ENCODE data around the gene LRP11. TPM values are rescaled to one million over a fixed set of nuclear protein-coding genes. Genes with fewer than 3 reads are reported as not detected.

Gene LRP11
- total and polyA plus RNA-seq, 10 of the 15 experiments (the other 5 are each of a cell fraction or from before 2014, with no cell fraction given) = under 0.01 to 0.23 (median 0.03) TPM; not detected in 6

DNA sequence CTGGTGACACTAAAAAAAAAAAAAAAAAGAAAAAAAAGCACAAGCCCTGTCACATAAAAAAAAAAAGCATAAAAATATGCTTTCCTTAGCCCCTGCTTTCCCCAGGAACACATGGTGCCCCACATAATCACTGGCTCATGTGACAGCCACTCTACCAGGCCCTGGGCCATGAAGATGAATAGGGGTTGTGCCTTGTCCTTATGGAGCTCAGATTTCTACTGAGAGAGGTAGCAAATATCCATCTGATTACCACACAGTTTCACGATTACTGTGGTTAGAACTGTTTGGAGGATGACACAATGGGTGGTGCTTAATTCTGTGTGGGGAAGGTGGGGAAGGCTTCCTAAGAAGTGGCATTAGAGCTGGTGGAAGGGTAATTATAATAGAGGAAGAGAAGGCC is 24.5 kb upstream of the LRP11 start (continued):
- TF ChIP-seq, protein P1, sequence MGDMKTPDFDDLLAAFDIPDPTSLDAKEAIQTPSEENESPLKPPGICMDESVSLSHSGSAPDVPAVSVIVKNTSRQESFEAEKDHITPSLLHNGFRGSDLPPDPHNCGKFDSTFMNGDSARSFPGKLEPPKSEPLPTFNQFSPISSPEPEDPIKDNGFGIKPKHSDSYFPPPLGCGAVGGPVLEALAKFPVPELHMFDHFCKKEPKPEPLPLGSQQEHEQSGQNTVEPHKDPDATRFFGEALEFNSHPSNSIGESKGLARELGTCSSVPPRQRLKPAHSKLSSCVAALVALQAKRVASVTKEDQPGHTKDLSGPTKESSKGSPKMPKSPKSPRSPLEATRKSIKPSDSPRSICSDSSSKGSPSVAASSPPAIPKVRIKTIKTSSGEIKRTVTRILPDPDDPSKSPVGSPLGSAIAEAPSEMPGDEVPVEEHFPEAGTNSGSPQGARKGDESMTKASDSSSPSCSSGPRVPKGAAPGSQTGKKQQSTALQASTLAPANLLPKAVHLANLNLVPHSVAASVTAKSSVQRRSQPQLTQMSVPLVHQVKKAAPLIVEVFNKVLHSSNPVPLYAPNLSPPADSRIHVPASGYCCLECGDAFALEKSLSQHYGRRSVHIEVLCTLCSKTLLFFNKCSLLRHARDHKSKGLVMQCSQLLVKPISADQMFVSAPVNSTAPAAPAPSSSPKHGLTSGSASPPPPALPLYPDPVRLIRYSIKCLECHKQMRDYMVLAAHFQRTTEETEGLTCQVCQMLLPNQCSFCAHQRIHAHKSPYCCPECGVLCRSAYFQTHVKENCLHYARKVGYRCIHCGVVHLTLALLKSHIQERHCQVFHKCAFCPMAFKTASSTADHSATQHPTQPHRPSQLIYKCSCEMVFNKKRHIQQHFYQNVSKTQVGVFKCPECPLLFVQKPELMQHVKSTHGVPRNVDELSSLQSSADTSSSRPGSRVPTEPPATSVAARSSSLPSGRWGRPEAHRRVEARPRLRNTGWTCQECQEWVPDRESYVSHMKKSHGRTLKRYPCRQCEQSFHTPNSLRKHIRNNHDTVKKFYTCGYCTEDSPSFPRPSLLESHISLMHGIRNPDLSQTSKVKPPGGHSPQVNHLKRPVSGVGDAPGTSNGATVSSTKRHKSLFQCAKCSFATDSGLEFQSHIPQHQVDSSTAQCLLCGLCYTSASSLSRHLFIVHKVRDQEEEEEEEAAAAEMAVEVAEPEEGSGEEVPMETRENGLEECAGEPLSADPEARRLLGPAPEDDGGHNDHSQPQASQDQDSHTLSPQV (IDR thresholded peaks at IDR 0.05) = no peak
- no peak for TF ChIP-seq ZNF24 (IDR thresholded peaks at IDR 0.05)

DNA sequence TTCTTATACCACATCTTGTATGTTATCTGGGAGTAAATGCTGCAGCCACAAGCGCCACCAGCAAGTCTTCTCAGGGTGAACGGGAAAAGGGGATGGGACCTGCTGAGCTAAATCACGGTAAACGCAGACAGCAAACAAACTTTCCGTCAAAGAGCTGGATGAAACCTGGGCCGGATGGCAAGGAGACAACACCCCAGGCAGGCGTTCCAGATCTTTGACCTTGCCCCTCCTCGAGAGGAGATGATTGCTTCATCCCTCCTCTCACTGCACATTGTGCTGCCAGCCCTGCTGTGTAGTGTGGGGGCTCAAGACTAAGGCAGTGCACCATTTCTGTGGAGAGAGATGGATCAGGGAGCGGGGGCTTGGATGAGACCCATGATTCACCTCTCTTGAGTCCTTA is 23.9 kb upstream of the LRP11 start:
- Histone ChIP-seq H3K4me1 (ENCODE audit: control insufficient read depth, insufficient read depth, low read length) (no peaks in the 10 kb centered on the region), H3K27me3 (replicated peaks in 1 of 2; ENCODE audit: control insufficient read depth in 2 of 2, insufficient read depth in 2 of 2, low read length in 1 of 2) (no peaks in the 10 kb centered on the region; a peak in 2 of 4 replicates), H3K27ac (ENCODE audit: control insufficient read depth, insufficient read depth) (no peak overlapping the region), H3K4me3 (no peak overlapping the region), H3K9me3 (replicated peaks; ENCODE audit: control insufficient read depth, insufficient read depth, low read length) (no peaks in the 10 kb centered on the region), H3K36me3 (ENCODE audit: control insufficient read depth in 2 of 2, insufficient read depth in 2 of 2, low read length in 1 of 2) (no peaks in the 10 kb centered on the region), H3K4me2 (ENCODE audit: control insufficient read depth, insufficient read depth) (no peak overlapping the region), H4K20me1 (ENCODE audit: control insufficient read depth, insufficient read depth) (no peaks in the 10 kb centered on the region), H3K79me2 (ENCODE audit: control insufficient read depth, insufficient read depth, low read length) (no peaks in the 10 kb centered on the region), H3K9ac (ENCODE audit: control insufficient read depth, insufficient read depth, low read length) (no peak overlapping the region), H2AFZ (ENCODE audit: control insufficient read depth, low read depth, low read length) (no peak overlapping the region)
- SMC1A ChIA-PET (ENCODE audit: uncharacterized antibody, unreplicated experiment) = no interaction called here
- ATAC-seq (no peak), DNase-seq (ENCODE audit: low read depth, low spot score) (no peak), FAIRE-seq (no peak)
- no peak for TF ChIP-seq CBX5 (IDR thresholded peaks at IDR 0.05; ENCODE audit: low read depth)
- TF ChIP-seq NBN (IDR thresholded peaks at IDR 0.05) = no peak
- TF ChIP-seq TCF3 (IDR thresholded peaks at IDR 0.05; ENCODE audit: borderline replicate concordance, insufficient read depth, low read depth, low read length) = no peak
- no peak for TF ChIP-seq CHD1 (IDR thresholded peaks at IDR 0.05; ENCODE audit: low read depth, low read length)
- TF ChIP-seq FOXK2 (IDR thresholded peaks at IDR 0.05) = no peak
- no peak for TF ChIP-seq POLR2AphosphoS2 (IDR thresholded peaks at IDR 0.05; ENCODE audit: low read depth, low read length)
- TF ChIP-seq EGR1 (IDR thresholded peaks at IDR 0.05; ENCODE audit: borderline replicate concordance in 1 of 2, low read depth in 2 of 2, low read length in 2 of 2) = no peak
- TF ChIP-seq TCF7 (IDR thresholded peaks at IDR 0.05; ENCODE audit: borderline replicate concordance) = no peak
- POLR2A ChIA-PET = no interaction called here
- RAD21 ChIA-PET (ENCODE audit: unreplicated experiment) = no interaction called here
- in situ Hi-C loops (cut with MboI) = no loop called here
- CTCF ChIA-PET = no interaction called here
- BruUV-seq (replicated peaks) = no TSS peak
- intact Hi-C loops (cut with micrococcal nuclease; ENCODE audit: unreplicated experiment) = no loop called here
- 24% methylated on average over 9 of the region's 9 CpGs for WGBS (ENCODE audit: insufficient coverage, insufficient replicate concordance, low lambda C conversion rate, missing lambda C conversion rate)
